ENCODE measurements around the gene C10orf143. TPM values are rescaled to one million over a fixed set of nuclear protein-coding genes. Genes with fewer than 3 reads are reported as not detected.

The C10orf143 gene
- total and polyA plus RNA-seq, 2 of the 4 experiments (the other 2 are of a cell fraction) = 0.36 to 0.60 TPM

GRCh38 chr10:130049987-130050386, 60.6 kb downstream of the C10orf143 start:
- dilution Hi-C loops (cut with HindIII; ENCODE audit: low sequenced_read_pairs, unreplicated experiment) (no loop called here), in situ Hi-C loops (cut with MboI; ENCODE audit: low sequenced_read_pairs) (no loop called here), intact Hi-C loops (cut with micrococcal nuclease) (no loop called here)
- Histone ChIP-seq H4K91ac (ENCODE audit: insufficient read depth, low read depth, low read length) (no peak overlapping the region), H3K56ac (ENCODE audit: extremely low read depth, insufficient read depth, low read length) (no peak overlapping the region), H3K79me1 (ENCODE audit: low read depth in 1 of 2, low read length in 2 of 2) (no peaks in the 10 kb centered on the region), H4K5ac (ENCODE audit: low read depth, low read length) (no peak overlapping the region), H2BK15ac (ENCODE audit: low read depth, low read length) (no peak overlapping the region), H3K27me3 (ENCODE audit: control insufficient read depth, insufficient read depth, low read length) (no peaks in the 10 kb centered on the region), H3K36me3 (ENCODE audit: control insufficient read depth, insufficient read depth, low read length) (no peaks in the 10 kb centered on the region), H2AFZ (replicated peaks; ENCODE audit: low read length, poor library complexity) (no peak overlapping the region), H3K14ac (replicated peaks; ENCODE audit: low read depth, low read length) (no peak overlapping the region), H3K18ac (ENCODE audit: low read depth, low read length) (no peak overlapping the region), H3K23ac (ENCODE audit: low read depth, low read length) (no peak overlapping the region), H4K20me1 (ENCODE audit: insufficient read depth, low read length) (no peaks in the 10 kb centered on the region), H4K8ac (ENCODE audit: low read depth in 2 of 2, low read length in 2 of 2) (no peak overlapping the region), H3K27ac (ENCODE audit: insufficient read depth, low read length) (no peak overlapping the region), H2BK5ac (ENCODE audit: low read depth, low read length, poor library complexity, severe bottlenecking) (no peak overlapping the region), H2BK20ac (ENCODE audit: low read depth, low read length) (no peak overlapping the region), H3K9me1 (ENCODE audit: insufficient read depth, low read length) (no peaks in the 10 kb centered on the region), H3K4me2 (ENCODE audit: low read depth, low read length) (no peak overlapping the region), H3K4me1 (ENCODE audit: control insufficient read depth, insufficient read depth, low read length) (no peaks in the 10 kb centered on the region), H2BK120ac (ENCODE audit: low read depth, low read length) (no peak overlapping the region), H3K4me3 (ENCODE audit: insufficient read depth, low read depth, low read length) (no peak overlapping the region), H2AK5ac (ENCODE audit: low read depth, low read length) (no peak overlapping the region), H3K4ac (ENCODE audit: low read depth, low read length) (no peak overlapping the region), H3K9ac (ENCODE audit: low read depth, low read length) (no peak overlapping the region), H2AK9ac (replicated peaks; ENCODE audit: low read depth, low read length, poor library complexity) (no peak overlapping the region), H3K9me3 (ENCODE audit: control insufficient read depth, insufficient read depth, low read length) (peaks cover 11% of the 10 kb centered on the region)
- BruUV-seq (replicated peaks) = no TSS peak
- ChIA-PET POLR2A (ENCODE audit: unreplicated experiment) (interaction anchor here (0.6 kb wide), 1 partner anchor 28 kb away, joined by 3 read pairs; no protein-coding TSS in a partner anchor), CTCF (no interaction called here)
- no peak for TF ChIP-seq MAZ (IDR thresholded peaks at IDR 0.05; ENCODE audit: borderline replicate concordance, low read depth, low read length)
- no peak for TF ChIP-seq SMC3 (IDR thresholded peaks at IDR 0.05; ENCODE audit: low read depth, low read length)
- TF ChIP-seq POLR2A (IDR thresholded peaks at IDR 0.05; ENCODE audit: low read depth, low read length) = no peak
- TF ChIP-seq ELK1 (IDR thresholded peaks at IDR 0.05; ENCODE audit: borderline replicate concordance, low read depth, low read length) = no peak
- no peak for TF ChIP-seq RCOR1 (IDR thresholded peaks at IDR 0.05; ENCODE audit: insufficient replicate concordance, low read length)
- TF ChIP-seq RAD21 (IDR thresholded peaks at IDR 0.05; ENCODE audit: low read length) = no peak
- TF ChIP-seq MAFK (IDR thresholded peaks at IDR 0.05; ENCODE audit: low read depth, low read length) = no peak
- TF ChIP-seq MXI1 (IDR thresholded peaks at IDR 0.05; ENCODE audit: borderline replicate concordance, low read depth, low read length) = no peak
- no peak for TF ChIP-seq FOS (IDR thresholded peaks at IDR 0.05; ENCODE audit: low read depth, low read length)
- no peak for TF ChIP-seq CEBPB (IDR thresholded peaks at IDR 0.05; ENCODE audit: low read depth, low read length)
- TF ChIP-seq CHD1 (IDR thresholded peaks at IDR 0.05; ENCODE audit: low read depth, low read length) = no peak
- no peak for TF ChIP-seq USF2 (IDR thresholded peaks at IDR 0.05; ENCODE audit: low read depth, low read length)
- TF ChIP-seq RFX5 (IDR thresholded peaks at IDR 0.05; ENCODE audit: low read depth, low read length) = no peak
- DNase-seq (no peak), ATAC-seq (ENCODE audit: low read depth) (no peak)
- whole genome bisulfite sequencing, 2 experiments (ENCODE audit: extremely low coverage in 2 of 2, insufficient read length in 1 of 2) = 53% methylated on average over 12 of the region's 12 CpGs; no CpG with 5 or more reads in 1 of the 2 experiments
